HG02642 (cell line): ENCODE results near the gene TENT5A.

ENCODE experiments used
- ATAC-seq: cut with Tn5 transposase; IDR thresholded peaks from one replicate; pipeline ENCODE4 v1.9.1; 2021; ENCODE audit warnings: mild to moderate bottlenecking; ENCODE audit not compliant: unreplicated experiment, poor library complexity

The TENT5A gene

GRCh38 chr6:81773887-81774286, 21.4 kb upstream of the TENT5A start:
- no peak for ATAC-seq

DNA sequence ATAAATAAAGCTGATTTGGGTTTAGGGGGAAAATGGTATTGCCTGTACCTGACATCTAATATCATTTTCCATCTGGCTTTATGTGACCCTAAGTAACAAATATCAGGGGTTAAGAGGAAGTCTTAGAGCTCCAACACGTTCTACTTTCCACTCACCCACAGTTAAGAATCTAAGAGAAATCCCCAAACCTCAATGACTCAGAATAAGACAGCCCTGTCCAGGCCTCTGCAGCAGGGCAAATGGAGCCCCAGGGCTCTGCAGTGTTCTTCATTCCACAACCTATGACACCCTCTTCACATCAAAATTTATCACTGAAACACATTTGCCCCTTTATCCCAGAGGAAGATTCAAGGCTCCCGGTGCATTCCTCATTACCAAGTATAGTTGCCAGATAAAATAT, 20.3 kb upstream of the TENT5A start:
- ATAC-seq: peak; percentile 99

DNA sequence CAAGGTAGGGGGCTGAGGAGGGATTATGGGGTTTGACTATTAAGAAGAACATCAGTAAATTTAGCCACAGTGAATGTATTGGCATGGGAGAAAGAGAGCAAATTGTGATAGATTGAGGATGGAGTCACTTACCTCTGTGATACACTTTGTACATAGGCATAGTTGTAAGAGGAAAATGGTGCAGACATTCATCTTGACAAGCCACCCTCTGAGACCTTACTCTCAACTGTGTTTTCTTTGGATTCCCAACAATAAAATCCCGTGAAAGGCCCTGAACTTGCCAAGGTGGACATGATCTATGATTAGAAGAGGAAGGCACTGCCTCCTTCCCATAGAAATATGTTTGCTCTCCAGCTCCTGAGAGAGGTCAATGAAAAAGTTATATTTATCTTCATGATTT, 18.6 kb upstream of the TENT5A start:
- ATAC-seq: no peak

GRCh38 chr6:81770381-81770780, 17.9 kb upstream of the TENT5A start:
- ATAC-seq: no peak

- ATAC-seq: no peak
These were observed 17.3 kb upstream of the TENT5A start for GRCh38 chr6:81769824-81770223.

- no peak for ATAC-seq
These were observed 15.9 kb upstream of the TENT5A start for GRCh38 chr6:81768150-81768942.

- no peak for ATAC-seq
These were observed 14.8 kb upstream of the TENT5A start for GRCh38 chr6:81767163-81767891.

DNA sequence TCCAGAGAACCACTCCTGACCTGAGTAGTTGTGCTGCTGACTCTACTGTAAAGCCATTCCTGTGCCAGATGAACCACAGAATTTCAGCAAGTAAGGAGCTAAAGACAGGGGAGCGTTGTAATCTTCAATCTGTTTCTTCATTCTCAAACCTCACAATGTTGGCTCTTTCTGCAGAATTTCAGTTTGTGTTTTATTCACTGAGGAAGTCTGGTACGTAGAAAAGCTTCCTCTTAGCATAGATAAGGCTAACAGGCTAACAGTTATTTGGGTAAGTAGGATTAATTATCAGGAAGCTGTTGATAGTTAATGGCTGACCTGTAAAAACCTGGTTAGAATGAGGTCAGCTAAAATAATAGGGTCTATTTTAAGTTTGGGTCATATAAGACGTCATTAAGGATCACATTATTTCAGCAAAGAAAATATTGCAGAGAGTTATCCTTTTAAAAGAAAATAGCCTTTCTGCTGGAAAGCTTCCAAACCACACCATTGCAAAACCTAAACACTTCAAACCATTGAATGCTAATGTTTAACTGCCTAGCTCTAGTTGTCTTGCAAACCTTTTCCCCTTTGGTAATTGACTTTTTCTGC, 14.1 kb upstream of the TENT5A start:
- peak; percentile 66 for ATAC-seq

- no peak for ATAC-seq
These were observed 12.1 kb upstream of the TENT5A start for GRCh38 chr6:81764531-81764930.

DNA sequence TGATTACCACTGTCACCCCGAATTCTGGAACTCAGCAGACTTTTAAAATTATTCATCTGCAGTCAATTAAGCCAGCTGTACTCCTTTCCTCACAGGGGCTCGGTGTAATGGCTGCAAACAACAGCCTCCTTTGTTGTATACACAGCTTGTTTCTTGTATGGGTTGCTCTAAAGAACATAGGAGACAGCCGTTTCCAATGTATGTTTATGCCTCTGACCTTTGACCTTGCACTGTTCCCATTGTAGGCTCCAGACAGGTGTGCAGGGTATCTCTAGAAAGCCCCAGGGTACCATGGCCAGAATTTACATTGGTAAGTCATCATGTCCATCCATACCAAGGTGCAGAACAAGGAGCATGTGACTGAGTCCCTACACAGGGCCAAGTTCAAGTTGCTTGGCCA, 11.5 kb upstream of the TENT5A start:
- no peak for ATAC-seq

DNA sequence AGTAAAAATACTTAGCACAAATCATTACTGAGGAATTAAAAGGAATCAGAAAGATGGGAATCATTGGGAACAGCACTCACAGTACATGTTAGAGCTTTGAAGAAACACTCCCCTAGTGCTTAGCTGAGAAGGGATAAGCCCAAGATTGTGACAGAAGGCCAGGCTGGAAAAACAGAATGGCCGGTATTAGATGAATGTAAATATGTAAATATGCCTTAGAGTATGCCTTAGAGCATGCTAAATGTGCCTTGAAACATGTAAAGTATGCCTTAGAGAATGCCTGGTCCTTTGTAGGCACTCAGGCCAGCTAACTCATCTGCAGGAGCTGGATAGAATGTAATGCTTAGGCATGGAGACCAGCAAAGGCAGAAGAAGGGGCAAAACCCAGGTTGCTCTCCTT, 10.6 kb upstream of the TENT5A start:
- no peak for ATAC-seq

GRCh38 chr6:81762606-81763005, 10.1 kb upstream of the TENT5A start:
- ATAC-seq: no peak

DNA sequence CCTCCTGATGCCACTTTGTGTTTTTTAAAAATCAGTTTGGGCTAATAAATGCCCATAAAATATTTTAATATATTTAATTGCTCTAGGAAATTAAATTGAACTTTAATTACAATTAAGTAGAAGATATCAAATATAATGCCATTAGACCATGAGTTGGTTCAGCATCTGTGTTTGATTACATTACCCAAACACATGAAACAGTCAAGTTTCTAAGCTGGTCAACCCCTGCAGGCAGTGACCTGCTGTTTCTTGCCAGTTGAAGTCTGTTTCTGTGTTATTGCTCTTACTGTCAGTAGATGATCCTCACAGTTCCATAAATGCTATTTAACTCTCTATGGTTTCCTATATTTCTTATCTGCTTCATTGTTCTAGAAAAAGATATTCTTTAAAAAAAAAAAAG, 9.7 kb upstream of the TENT5A start:
- ATAC-seq: no peak

- no peak for ATAC-seq
These were observed 8.7 kb upstream of the TENT5A start for GRCh38 chr6:81761197-81761596.

DNA sequence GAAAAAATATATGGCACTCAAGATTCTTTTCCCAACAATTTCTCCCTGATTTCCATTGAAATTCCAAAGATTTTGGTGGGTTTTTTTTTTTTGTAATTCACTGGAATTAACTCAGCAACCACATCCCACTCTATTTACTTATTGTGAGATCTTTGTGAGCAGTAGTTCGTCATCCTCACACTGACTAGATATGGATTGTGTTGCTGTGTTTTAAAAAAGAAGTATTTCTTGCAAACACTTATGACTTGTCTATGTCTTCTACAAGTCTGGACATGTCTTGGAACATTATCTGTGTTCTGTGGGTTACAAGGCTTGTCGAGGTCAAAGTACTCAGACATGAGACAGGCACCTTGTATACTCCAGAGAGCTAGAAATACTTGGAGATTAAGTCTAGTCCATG, 7.3 kb upstream of the TENT5A start:
- no peak for ATAC-seq

DNA sequence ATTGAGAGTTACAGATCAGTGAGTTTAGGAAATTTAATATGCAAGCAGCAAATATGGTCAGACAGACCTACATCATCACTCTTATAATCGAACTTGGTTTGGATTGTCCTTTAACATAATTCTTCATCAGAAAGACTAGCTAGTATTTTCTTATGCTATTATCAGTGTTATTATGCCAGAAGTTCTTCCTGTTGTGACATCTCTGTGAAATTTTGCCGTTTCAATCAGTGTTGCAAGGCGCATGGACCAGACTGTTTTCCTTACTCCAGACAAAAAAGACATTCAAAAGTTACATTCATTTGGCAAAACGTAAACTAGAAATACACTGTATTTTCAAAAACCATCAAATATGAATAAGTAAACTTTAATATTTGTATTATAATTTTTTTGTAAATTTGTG, 5.7 kb upstream of the TENT5A start:
- ATAC-seq: no peak

DNA sequence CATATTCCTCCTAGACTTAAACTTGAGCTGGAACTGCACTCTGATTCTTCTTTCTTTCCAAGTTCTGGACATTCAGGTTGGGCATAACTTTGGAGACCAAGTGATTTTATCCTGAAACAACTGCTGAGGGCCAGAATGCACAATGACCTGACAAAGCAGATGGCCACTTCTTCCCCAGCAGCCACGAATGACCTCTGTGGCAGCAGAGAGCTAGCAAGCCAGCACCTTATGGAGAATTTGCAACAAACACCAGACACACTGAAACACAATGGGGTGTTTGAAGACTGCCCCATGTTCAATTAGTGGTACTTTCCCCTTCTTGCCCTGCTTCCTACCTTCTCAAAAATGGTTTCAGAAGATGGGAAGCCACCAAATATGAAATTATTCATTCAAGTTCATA, 4.2 kb upstream of the TENT5A start:
- ATAC-seq: no peak

DNA sequence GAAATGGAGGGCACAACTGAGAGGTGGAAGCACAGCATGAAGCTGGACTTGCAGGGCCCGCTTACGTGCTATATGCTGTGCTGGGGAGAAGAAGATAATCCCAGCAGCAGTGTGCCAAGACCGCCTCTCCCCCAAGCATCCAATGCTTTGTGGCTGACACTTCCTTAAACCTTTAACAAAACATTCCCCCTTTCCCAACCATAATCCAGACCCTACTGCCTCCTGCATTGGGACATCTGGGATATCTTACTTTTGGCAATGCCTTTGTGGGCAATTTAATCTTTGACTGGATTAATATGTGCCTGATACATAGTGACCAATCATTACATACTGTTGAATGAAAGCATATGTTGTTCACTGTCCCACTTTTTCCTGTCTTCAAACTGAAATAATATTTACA, 3.1 kb upstream of the TENT5A start:
- no peak for ATAC-seq

DNA sequence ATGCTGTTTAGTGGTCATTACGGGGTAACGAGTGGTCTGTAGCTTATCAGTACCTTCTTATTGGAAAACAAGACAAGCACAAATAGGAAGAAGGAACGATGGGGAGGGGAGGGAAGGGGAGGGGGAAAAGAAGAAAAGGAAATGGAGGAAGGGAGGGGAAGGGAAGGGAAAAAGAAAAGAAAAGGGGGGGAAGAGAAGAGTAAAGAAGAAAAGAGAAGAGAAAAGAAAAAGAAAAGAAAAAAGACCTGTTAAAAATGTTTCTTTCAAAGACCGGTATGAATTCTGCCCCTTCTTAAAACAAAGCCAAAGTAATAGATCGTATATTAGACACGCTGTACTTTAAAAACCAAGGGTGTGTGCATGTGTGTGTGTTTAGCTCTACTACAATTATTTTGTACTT, 2.4 kb upstream of the TENT5A start:
- no peak for ATAC-seq

DNA sequence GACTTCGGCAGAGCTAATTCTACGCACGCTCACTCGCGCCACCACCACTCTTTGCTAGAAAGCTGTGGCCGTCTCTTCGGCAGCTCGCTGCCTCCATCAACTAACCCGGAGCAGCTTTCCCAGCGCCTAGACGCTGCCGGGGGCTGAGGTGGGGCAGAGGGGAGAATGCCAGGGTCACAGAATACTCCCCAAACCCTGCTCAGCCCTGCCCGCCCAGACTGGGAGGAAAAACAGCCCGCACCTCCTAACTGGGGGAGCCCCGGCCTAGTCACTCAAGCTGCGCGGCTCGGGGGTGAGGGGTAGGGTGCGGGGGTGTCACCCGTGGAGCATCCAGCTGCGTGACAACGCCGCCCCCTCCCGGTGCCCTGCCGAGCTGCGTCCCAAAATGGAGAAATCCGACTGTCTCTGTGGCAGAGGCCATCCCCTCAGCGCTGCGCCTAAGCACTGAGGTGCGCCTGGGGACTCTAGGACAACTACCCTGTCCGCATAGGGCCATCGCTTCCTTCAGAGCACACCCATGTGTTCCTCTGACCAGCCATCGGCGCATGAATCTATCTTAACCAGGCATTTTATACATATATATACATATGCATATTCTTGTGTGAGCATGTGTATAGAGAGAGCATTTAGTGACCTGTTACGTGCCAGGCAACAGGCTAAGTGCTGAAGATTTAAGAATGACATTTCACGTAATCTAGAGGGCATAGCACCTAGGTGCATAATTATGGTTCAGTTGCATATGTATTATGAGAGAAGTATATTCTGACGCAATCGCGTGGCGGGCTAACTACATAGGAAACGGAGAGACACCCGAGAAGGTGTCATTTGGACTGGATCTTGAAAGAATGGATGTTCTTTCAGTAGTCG, 1.5 kb upstream of the TENT5A start:
- ATAC-seq: peak; percentile 53
